Measurements from ENCODE around the gene ADAMTS17. TPM values are rescaled to one million over a fixed set of nuclear protein-coding genes. Genes with fewer than 3 reads are reported as not detected.

The ADAMTS17 gene
- total RNA-seq, 1 experiment from 2014 or later = 0.15 TPM

- no peaks in the 10 kb centered on the region for H3K9me3 ChIP-seq (ENCODE audit: low read depth, low read length, poor library complexity, severe bottlenecking)
- DNase-seq (ENCODE audit: low spot score) = no peak
- BruUV-seq (replicated peaks) = no TSS peak
- ChIA-PET POLR2A (ENCODE audit: low non-redundant PET) (no interaction called here), CTCF (no interaction called here)
- H3K4me1 ChIP-seq (ENCODE audit: insufficient read depth, low read length, poor library complexity, severe bottlenecking) = no peaks in the 10 kb centered on the region
- no peaks in the 10 kb centered on the region for H3K36me3 ChIP-seq (ENCODE audit: insufficient read depth, low read length, poor library complexity, severe bottlenecking)
- no peak overlapping the region for H3K4me3 ChIP-seq (ENCODE audit: low read depth, low read length, poor library complexity, severe bottlenecking)
- no peaks in the 10 kb centered on the region for H3K27me3 ChIP-seq (replicated peaks; ENCODE audit: insufficient read depth, low read depth, low read length, poor library complexity)
- intact Hi-C loops (cut with micrococcal nuclease; ENCODE audit: unreplicated experiment) = no loop called here
- TF ChIP-seq CTCF (conservative IDR thresholded peaks at IDR 0.05; ENCODE audit: low read depth, low read length) (no peak), EZH2 (IDR thresholded peaks at IDR 0.05; ENCODE audit: borderline replicate concordance, low read depth, low read length, poor library complexity, severe bottlenecking) (no peak)
- H3K27ac ChIP-seq (ENCODE audit: low read depth, low read length, poor library complexity, severe bottlenecking) = no peak overlapping the region
These were observed 348.1 kb downstream of the ADAMTS17 start for GRCh38 chr15:99993681-99994131.

GRCh38 chr15:99993262-99993661 lies 348.5 kb downstream of the ADAMTS17 start:
- no peak for TF ChIP-seq EZH2 (IDR thresholded peaks at IDR 0.05; ENCODE audit: borderline replicate concordance, low read depth, low read length, poor library complexity, severe bottlenecking)
- TF ChIP-seq CTCF (conservative IDR thresholded peaks at IDR 0.05; ENCODE audit: low read depth, low read length) = no peak
- Histone ChIP-seq H3K4me3 (ENCODE audit: low read depth, low read length, poor library complexity, severe bottlenecking) (no peak overlapping the region), H3K36me3 (ENCODE audit: insufficient read depth, low read length, poor library complexity, severe bottlenecking) (no peaks in the 10 kb centered on the region), H3K9me3 (ENCODE audit: low read depth, low read length, poor library complexity, severe bottlenecking) (no peaks in the 10 kb centered on the region), H3K4me1 (ENCODE audit: insufficient read depth, low read length, poor library complexity, severe bottlenecking) (no peaks in the 10 kb centered on the region), H3K27ac (ENCODE audit: low read depth, low read length, poor library complexity, severe bottlenecking) (no peak overlapping the region), H3K27me3 (replicated peaks; ENCODE audit: insufficient read depth, low read depth, low read length, poor library complexity) (no peaks in the 10 kb centered on the region)
- ChIA-PET CTCF (no interaction called here), POLR2A (ENCODE audit: low non-redundant PET) (no interaction called here)
- no TSS peak for BruUV-seq (replicated peaks)
- no peak for DNase-seq (ENCODE audit: low spot score)
- intact Hi-C loops (cut with micrococcal nuclease; ENCODE audit: unreplicated experiment) = no loop called here

- ChIA-PET POLR2A (ENCODE audit: low non-redundant PET) (interaction anchor here (0.6 kb wide), 1 partner anchor 49 kb away, joined by 3 read pairs; no protein-coding TSS in a partner anchor), CTCF (no interaction called here)
- BruUV-seq (replicated peaks) = no TSS peak
- H3K9me3 ChIP-seq (ENCODE audit: low read depth, low read length, poor library complexity, severe bottlenecking) = no peaks in the 10 kb centered on the region
- TF ChIP-seq EZH2 (IDR thresholded peaks at IDR 0.05; ENCODE audit: borderline replicate concordance, low read depth, low read length, poor library complexity, severe bottlenecking) = no peak
- no peak for TF ChIP-seq CTCF (conservative IDR thresholded peaks at IDR 0.05; ENCODE audit: low read depth, low read length)
- no peaks in the 10 kb centered on the region for H3K27me3 ChIP-seq (replicated peaks; ENCODE audit: insufficient read depth, low read depth, low read length, poor library complexity)
- intact Hi-C loops (cut with micrococcal nuclease; ENCODE audit: unreplicated experiment) = no loop called here
- no peaks in the 10 kb centered on the region for H3K4me1 ChIP-seq (ENCODE audit: insufficient read depth, low read length, poor library complexity, severe bottlenecking)
- H3K36me3 ChIP-seq (ENCODE audit: insufficient read depth, low read length, poor library complexity, severe bottlenecking) = no peaks in the 10 kb centered on the region
- no peak overlapping the region for H3K27ac ChIP-seq (ENCODE audit: low read depth, low read length, poor library complexity, severe bottlenecking)
- DNase-seq (ENCODE audit: low spot score) = no peak
- no peak overlapping the region for H3K4me3 ChIP-seq (ENCODE audit: low read depth, low read length, poor library complexity, severe bottlenecking)
These were observed 349.1 kb downstream of the ADAMTS17 start for GRCh38 chr15:99992611-99993231.
